HepG2 (cell line): ENCODE results near the gene TMEM269. TPM values are rescaled to one million over a fixed set of nuclear protein-coding genes. Genes with fewer than 3 reads are reported as not detected.

Source experiments
- ATAD3A ChIP-seq: sonication (generic); formaldehyde crosslinking; IDR thresholded peaks from 2 replicates; pipeline ENCODE4 v1.4.0; 2020; ENCODE audit warnings: missing genetic modification reagents
- BHLHE40 ChIP-seq: IDR thresholded peaks from 2 replicates; pipeline ENCODE4 v1.6.1; 2011; ENCODE audit warnings: low read length, improper control_type of control experiment
- CREB1 ChIP-seq, 2 experiments: fragments of 450-650 bp in 1 of 2; IDR thresholded peaks; 2 replicates each; pipeline ENCODE4 v1.6.1; 2016 to 2017; ENCODE audit warnings: control low read depth in 1 of 2, mild to moderate bottlenecking in 1 of 2, missing compliant biosample characterization in 1 of 2, missing genetic modification characterization in 1 of 2
- CREBL2 ChIP-seq: sonication (generic); formaldehyde crosslinking; IDR thresholded peaks from 2 replicates; pipeline ENCODE4 v1.8.1; 2023; ENCODE audit warnings: missing genetic modification reagents, mild to moderate bottlenecking, borderline replicate concordance
- FOXP4 ChIP-seq: sonication (generic); formaldehyde crosslinking; IDR thresholded peaks from 2 replicates; pipeline ENCODE4 v1.4.0; 2020; ENCODE audit warnings: missing genetic modification reagents
- IKZF4 ChIP-seq: sonication (generic); formaldehyde crosslinking; IDR thresholded peaks from 2 replicates; pipeline ENCODE4 v1.5.1; 2020; ENCODE audit warnings: borderline replicate concordance, mild to moderate bottlenecking, low read depth, missing genetic modification reagents; ENCODE audit errors: not compliant biosample characterization
- KAT7 ChIP-seq: IDR thresholded peaks from 2 replicates; pipeline ENCODE4 v1.6.1; 2018; ENCODE audit warnings: borderline replicate concordance, missing compliant biosample characterization
- LRRFIP1 ChIP-seq: sonication (generic); formaldehyde crosslinking; conservative IDR thresholded peaks from 2 replicates; pipeline ENCODE4 v1.4.0; 2020; ENCODE audit warnings: missing genetic modification reagents
- MED1 ChIP-seq: sonication (generic); formaldehyde crosslinking; IDR thresholded peaks from 2 replicates; pipeline ENCODE4 v1.4.0; 2020; ENCODE audit warnings: missing genetic modification reagents
- SOX13 ChIP-seq, 3 experiments: fragments of 450-650 bp in 1 of 3; sonication (generic) in 1 of 3; formaldehyde crosslinking in 1 of 3; IDR thresholded peaks in 2 of 3; conservative IDR thresholded peaks in 1 of 3; 2 replicates each; pipeline versions ENCODE4 v1.5.0 to v1.6.1; 2016 to 2020; ENCODE audit warnings: antibody characterized with exemption in 1 of 3, mild to moderate bottlenecking in 1 of 3, missing compliant biosample characterization in 1 of 3, missing genetic modification reagents in 1 of 3, moderate library complexity in 1 of 3
- SOX5 ChIP-seq: IDR thresholded peaks from 2 replicates; pipeline ENCODE4 v1.6.1; 2016; ENCODE audit warnings: borderline replicate concordance
- ZBTB2 ChIP-seq: sonication (generic); formaldehyde crosslinking; IDR thresholded peaks from 2 replicates; pipeline ENCODE4 v1.8.0; 2022; ENCODE audit warnings: low read depth, missing genetic modification reagents
- ZC3H13 ChIP-seq: sonication (generic); formaldehyde crosslinking; IDR thresholded peaks from 2 replicates; pipeline ENCODE4 v1.8.1; 2023; ENCODE audit warnings: mild to moderate bottlenecking, missing genetic modification reagents, moderate library complexity
- ZHX1 ChIP-seq: sonication (generic); formaldehyde crosslinking; IDR thresholded peaks from 2 replicates; pipeline ENCODE4 v1.8.1; 2022; ENCODE audit warnings: low read depth, mild to moderate bottlenecking, missing genetic modification reagents
- ZNF572 ChIP-seq: sonication (generic); formaldehyde crosslinking; IDR thresholded peaks from 2 replicates; pipeline ENCODE4 v1.5.1; 2020; ENCODE audit warnings: mild to moderate bottlenecking, missing genetic modification reagents
- ZNF674 ChIP-seq: sonication (generic); formaldehyde crosslinking; IDR thresholded peaks from 2 replicates; pipeline ENCODE4 v1.5.0; 2020; ENCODE audit warnings: low read depth, mild to moderate bottlenecking, missing genetic modification reagents
- ZSCAN20 ChIP-seq: sonication (generic); formaldehyde crosslinking; IDR thresholded peaks from 2 replicates; pipeline ENCODE4 v1.4.0; 2020; ENCODE audit warnings: missing genetic modification reagents, mild to moderate bottlenecking, borderline replicate concordance
- ZZZ3 ChIP-seq: sonication (generic); formaldehyde crosslinking; IDR thresholded peaks from 2 replicates; pipeline ENCODE4 v1.4.0; 2020; ENCODE audit warnings: missing genetic modification reagents, mild to moderate bottlenecking, borderline replicate concordance
- polyA plus RNA-seq, 8 experiments: library from polyadenylated mRNA; depleted of rRNA in 3 of 8; stranded (reverse) in 7 of 8; unstranded in 1 of 8; fragments of >200 nt; fragmentation: Illumina TruSeq in 4 of 8; extraction: Trizol in 4 of 8; gene quantifications; 2 replicates each; pipeline versions ENCODE4 v1.2.1 to v1.2.3, GENCODE V29; 2011 to 2016; ENCODE audit warnings: low read depth in 4 of 8, missing spikeins in 1 of 8, mixed read lengths in 1 of 8; ENCODE audit not compliant: insufficient read depth in 1 of 8
- total RNA-seq, 5 experiments: library from RNA; depleted of rRNA; stranded (reverse); fragments of >200 nt; fragmentation: Illumina TruSeq; extraction: Trizol; gene quantifications; 2 replicates each; pipeline ENCODE4 v1.2.3, GENCODE V29; 2016; ENCODE audit warnings: low read depth in 1 of 5

Gene TMEM269
- total and polyA plus RNA-seq, 2 of the 13 experiments (the other 11 are each of a cell fraction or from before 2014, with no cell fraction given): 0.15 to 0.21 TPM

- TF ChIP-seq ZHX1 (CRISPR knock-in tag): no peak
- no peak for TF ChIP-seq ZBTB2 (CRISPR knock-in tag)
- TF ChIP-seq KAT7: no peak
- no peak for TF ChIP-seq SOX13 (IDR thresholded peaks at IDR 0.05)
- no peak for TF ChIP-seq SOX13 (CRISPR knock-in tag; conservative IDR thresholded peaks at IDR 0.05 in 1 of 2, IDR thresholded peaks at IDR 0.05 in 1 of 2)
- 0 out of 2 replicates have a peak, but pooled peaks have one; percentile 34 for TF ChIP-seq ZNF572 (CRISPR knock-in tag)
- TF ChIP-seq ZZZ3 (CRISPR knock-in tag): no peak
- no peak for TF ChIP-seq IKZF4
- no peak for TF ChIP-seq LRRFIP1 (CRISPR knock-in tag)
- TF ChIP-seq FOXP4 (CRISPR knock-in tag): no peak
- no peak; the same call in 1 of the 2 replicates for TF ChIP-seq ZSCAN20 (CRISPR knock-in tag)
- no peak for TF ChIP-seq ATAD3A
- no peak for TF ChIP-seq ZNF674 (CRISPR knock-in tag)
- TF ChIP-seq MED1 (CRISPR knock-in tag): no peak
- TF ChIP-seq ZC3H13 (CRISPR knock-in tag): no peak; the same call in 1 of the 2 replicates
- TF ChIP-seq CREBL2 (CRISPR knock-in tag): no peak
- no peak for TF ChIP-seq SOX5 (CRISPR knock-in tag)
- TF ChIP-seq BHLHE40: no peak
- peak; percentile 54 for TF ChIP-seq CREB1 (IDR thresholded peaks at IDR 0.05)
- TF ChIP-seq CREB1 (CRISPR knock-in tag; IDR thresholded peaks at IDR 0.05): peak; percentile 38; the same call in 1 of the 2 replicates
These were observed 18.7 kb upstream of the TMEM269 start (continued) for GRCh38 chr1:42765832-42766740.
